ENCODE measurements around the gene AOPEP. TPM values are rescaled to one million over a fixed set of nuclear protein-coding genes. Genes with fewer than 3 reads are reported as not detected.

Gene AOPEP
- total RNA-seq, 1 experiment from 2014 or later = 32.4 TPM

- POLR2A ChIA-PET = interaction anchor here (0.6 to 4.4 kb wide), 6 partner anchors 9 to 255 kb away, joined by 3 to 29 read pairs (median 3); no protein-coding TSS in a partner anchor
- Mint-ChIP-seq H3K9me3 (ENCODE audit: unreplicated experiment) (no peaks in the 10 kb centered on the region), H3K36me3 (ENCODE audit: insufficient read depth, unreplicated experiment) (peaks cover 72% of the 10 kb centered on the region), H3K4me1 (ENCODE audit: insufficient read depth, unreplicated experiment) (peaks cover 15% of the 10 kb centered on the region), H3K4me3 (ENCODE audit: unreplicated experiment) (no peak overlapping the region), H3K27ac (ENCODE audit: low read depth, unreplicated experiment) (no peak overlapping the region), H3K27me3 (ENCODE audit: insufficient read depth, unreplicated experiment) (no peaks in the 10 kb centered on the region)
- no TSS peak for BruUV-seq (replicated peaks)
- intact Hi-C loops (cut with micrococcal nuclease) = no loop called here
- TF ChIP-seq CTCF (IDR thresholded peaks at IDR 0.05; ENCODE audit: unreplicated experiment) = no peak
- DNase-seq (ENCODE audit: unreplicated experiment) = no peak
- CTCF ChIA-PET = interaction anchor here (0.7 kb wide), 1 partner anchor 1123 kb away, joined by 3 read pairs; no protein-coding TSS in a partner anchor
Observed at GRCh38 chr9:95038666-95039065, 312.2 kb downstream of the AOPEP start.

DNA sequence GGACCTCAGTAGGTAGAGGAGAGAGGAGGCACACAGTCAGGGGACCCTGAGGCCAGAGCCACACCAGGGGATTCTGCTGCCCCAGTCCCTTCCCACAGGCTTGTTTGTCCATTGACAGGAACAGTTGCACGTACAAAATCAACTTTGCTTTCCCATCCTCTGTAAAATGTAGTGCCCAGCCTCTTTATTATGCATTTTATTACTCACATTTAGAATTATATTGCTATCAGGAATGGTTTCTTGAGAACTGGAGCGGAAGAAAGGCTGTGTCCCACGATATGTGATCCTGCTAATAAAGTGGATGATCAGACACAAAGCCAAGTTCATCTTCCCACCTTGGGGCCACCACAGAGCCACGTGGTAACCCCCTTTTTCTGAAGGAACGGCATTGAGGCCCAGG, 313.6 kb downstream of the AOPEP start:
- no peaks in the 10 kb centered on the region for H3K9me3 Mint-ChIP-seq (ENCODE audit: unreplicated experiment)
- peaks cover 19% of the 10 kb centered on the region for H3K4me1 Mint-ChIP-seq (ENCODE audit: insufficient read depth, unreplicated experiment)
- no TSS peak for BruUV-seq (replicated peaks)
- intact Hi-C loops (cut with micrococcal nuclease) = no loop called here
- no peak for TF ChIP-seq CTCF (IDR thresholded peaks at IDR 0.05; ENCODE audit: unreplicated experiment)
- ChIA-PET CTCF (no interaction called here), POLR2A (interaction anchor here (0.6 to 4.4 kb wide), 3 partner anchors 8 to 79 kb away, joined by 3 to 29 read pairs (median 16); no protein-coding TSS in a partner anchor)
- peaks cover 68% of the 10 kb centered on the region for H3K36me3 Mint-ChIP-seq (ENCODE audit: insufficient read depth, unreplicated experiment)
- no peak for DNase-seq (ENCODE audit: unreplicated experiment)
- H3K4me3 Mint-ChIP-seq (ENCODE audit: unreplicated experiment) = no peak overlapping the region
- no peaks in the 10 kb centered on the region for H3K27me3 Mint-ChIP-seq (ENCODE audit: insufficient read depth, unreplicated experiment)
- H3K27ac Mint-ChIP-seq (ENCODE audit: low read depth, unreplicated experiment) = no peak overlapping the region

- Mint-ChIP-seq H3K27ac (ENCODE audit: low read depth, unreplicated experiment) (no peak overlapping the region), H3K4me3 (ENCODE audit: unreplicated experiment) (no peak overlapping the region), H3K9me3 (ENCODE audit: unreplicated experiment) (no peaks in the 10 kb centered on the region), H3K27me3 (ENCODE audit: insufficient read depth, unreplicated experiment) (no peaks in the 10 kb centered on the region), H3K36me3 (ENCODE audit: insufficient read depth, unreplicated experiment) (peaks cover 31% of the 10 kb centered on the region), H3K4me1 (ENCODE audit: insufficient read depth, unreplicated experiment) (peaks cover 8% of the 10 kb centered on the region)
- CTCF ChIA-PET = no interaction called here
- POLR2A ChIA-PET = no interaction called here
- DNase-seq (ENCODE audit: unreplicated experiment) = no peak
- intact Hi-C loops (cut with micrococcal nuclease) = no loop called here
- BruUV-seq (replicated peaks) = no TSS peak
- TF ChIP-seq CTCF (IDR thresholded peaks at IDR 0.05; ENCODE audit: unreplicated experiment) = no peak
Observed at GRCh38 chr9:95043826-95044225, 317.3 kb downstream of the AOPEP start.

- intact Hi-C loops (cut with micrococcal nuclease) = no loop called here
- BruUV-seq (replicated peaks) = no TSS peak
Observed at GRCh38 chr9:95044731-95045508, 318.4 kb downstream of the AOPEP start.

More at GRCh38 chr9:95044731-95045508, 318.4 kb downstream of the AOPEP start:
- H3K4me3 Mint-ChIP-seq (ENCODE audit: unreplicated experiment) = no peak overlapping the region
- POLR2A ChIA-PET = interaction anchor here (5.7 kb wide), 1 partner anchor 37 kb away, joined by 49 read pairs; no protein-coding TSS in a partner anchor
- H3K4me1 Mint-ChIP-seq (ENCODE audit: insufficient read depth, unreplicated experiment) = peaks cover 10% of the 10 kb centered on the region
- no peaks in the 10 kb centered on the region for H3K27me3 Mint-ChIP-seq (ENCODE audit: insufficient read depth, unreplicated experiment)
- TF ChIP-seq CTCF (IDR thresholded peaks at IDR 0.05; ENCODE audit: unreplicated experiment) = no peak
- CTCF ChIA-PET = interaction anchor here (0.7 to 1.3 kb wide), 2 partner anchors 38 to 82 kb away, joined by 3 to 4 read pairs; no protein-coding TSS in a partner anchor
- no peaks in the 10 kb centered on the region for H3K9me3 Mint-ChIP-seq (ENCODE audit: unreplicated experiment)
- no peak overlapping the region for H3K27ac Mint-ChIP-seq (ENCODE audit: low read depth, unreplicated experiment)
- no peak for DNase-seq (ENCODE audit: unreplicated experiment)
- peaks cover 29% of the 10 kb centered on the region for H3K36me3 Mint-ChIP-seq (ENCODE audit: insufficient read depth, unreplicated experiment)

Measured in MCF 10A (cell line).